ENCODE data around the gene MSANTD2.

DNA sequence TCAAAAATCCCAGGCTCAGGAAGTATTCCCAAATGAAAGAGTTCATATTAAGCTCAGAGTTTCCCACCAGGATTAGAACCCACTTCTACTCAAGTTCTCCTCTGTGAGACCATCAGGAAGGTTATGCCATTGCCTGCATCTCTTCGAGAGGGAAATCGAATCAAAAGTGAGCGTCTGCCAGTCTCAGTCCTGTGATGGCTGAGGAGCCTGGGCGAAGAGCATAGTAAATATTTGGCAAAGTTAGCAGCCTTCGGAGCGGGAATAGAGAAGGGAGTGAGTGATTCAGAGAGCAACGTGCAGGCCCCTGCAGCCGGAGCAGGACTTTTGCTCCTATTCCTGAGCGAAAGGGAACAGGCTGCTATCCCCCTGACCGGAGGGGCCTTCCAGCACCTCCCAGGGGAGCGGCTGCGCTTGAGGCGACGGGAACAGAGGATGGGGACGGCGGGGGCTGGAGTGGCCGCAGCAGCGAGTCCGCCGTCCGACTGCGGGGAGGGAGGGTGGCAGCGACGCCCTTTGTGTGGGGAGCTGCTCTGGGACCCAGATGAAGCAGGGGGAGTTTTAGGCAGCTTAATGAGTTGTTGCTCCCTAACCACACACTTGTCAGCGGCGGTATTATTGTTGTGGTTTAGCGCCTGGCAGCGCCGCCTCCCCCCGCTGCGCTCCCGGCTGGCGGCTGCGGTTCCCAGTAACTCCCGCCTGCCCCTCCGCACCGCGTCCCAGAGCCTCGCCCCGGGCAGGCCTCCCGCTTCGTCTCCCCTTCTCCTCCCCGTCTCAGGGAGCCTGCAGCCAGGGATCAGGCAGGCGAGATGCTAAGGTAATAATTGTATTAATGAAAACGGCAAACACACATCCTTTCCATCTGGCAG lies 82.2 kb downstream of the MSANTD2 start:
- TF ChIP-seq, protein P1, sequence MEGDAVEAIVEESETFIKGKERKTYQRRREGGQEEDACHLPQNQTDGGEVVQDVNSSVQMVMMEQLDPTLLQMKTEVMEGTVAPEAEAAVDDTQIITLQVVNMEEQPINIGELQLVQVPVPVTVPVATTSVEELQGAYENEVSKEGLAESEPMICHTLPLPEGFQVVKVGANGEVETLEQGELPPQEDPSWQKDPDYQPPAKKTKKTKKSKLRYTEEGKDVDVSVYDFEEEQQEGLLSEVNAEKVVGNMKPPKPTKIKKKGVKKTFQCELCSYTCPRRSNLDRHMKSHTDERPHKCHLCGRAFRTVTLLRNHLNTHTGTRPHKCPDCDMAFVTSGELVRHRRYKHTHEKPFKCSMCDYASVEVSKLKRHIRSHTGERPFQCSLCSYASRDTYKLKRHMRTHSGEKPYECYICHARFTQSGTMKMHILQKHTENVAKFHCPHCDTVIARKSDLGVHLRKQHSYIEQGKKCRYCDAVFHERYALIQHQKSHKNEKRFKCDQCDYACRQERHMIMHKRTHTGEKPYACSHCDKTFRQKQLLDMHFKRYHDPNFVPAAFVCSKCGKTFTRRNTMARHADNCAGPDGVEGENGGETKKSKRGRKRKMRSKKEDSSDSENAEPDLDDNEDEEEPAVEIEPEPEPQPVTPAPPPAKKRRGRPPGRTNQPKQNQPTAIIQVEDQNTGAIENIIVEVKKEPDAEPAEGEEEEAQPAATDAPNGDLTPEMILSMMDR (IDR thresholded peaks at IDR 0.05): no peak
- no peak for TF ChIP-seq EZH2 (IDR thresholded peaks at IDR 0.05; ENCODE audit: borderline replicate concordance, insufficient read depth, low read depth, low read length, poor library complexity, severe bottlenecking)

Measured in B cell (primary cell).